NT2/D1 (cell line): Measurements from ENCODE around the gene IL4.

Experiments used
- SUZ12 ChIP-seq: IDR thresholded peaks from 2 replicates; pipeline ENCODE4 v1.6.1; 2011; ENCODE audit not compliant: insufficient read length, insufficient read depth; ENCODE audit errors: extremely low read depth
- YY1 ChIP-seq: IDR thresholded peaks from 2 replicates; pipeline ENCODE4 v1.6.1; 2011; ENCODE audit not compliant: insufficient read length, insufficient read depth
- ZNF274 ChIP-seq: IDR thresholded peaks from 2 replicates; pipeline ENCODE4 v1.6.1; 2011; ENCODE audit warnings: mild to moderate bottlenecking, low read depth, low read length

- TF ChIP-seq YY1 (no peak), SUZ12 (no peak), ZNF274 (no peak)
Measured at GRCh38 chr5:132708645-132709044, 34.9 kb downstream of the IL4 start.
